ENCODE results near the gene CR2.

DNA sequence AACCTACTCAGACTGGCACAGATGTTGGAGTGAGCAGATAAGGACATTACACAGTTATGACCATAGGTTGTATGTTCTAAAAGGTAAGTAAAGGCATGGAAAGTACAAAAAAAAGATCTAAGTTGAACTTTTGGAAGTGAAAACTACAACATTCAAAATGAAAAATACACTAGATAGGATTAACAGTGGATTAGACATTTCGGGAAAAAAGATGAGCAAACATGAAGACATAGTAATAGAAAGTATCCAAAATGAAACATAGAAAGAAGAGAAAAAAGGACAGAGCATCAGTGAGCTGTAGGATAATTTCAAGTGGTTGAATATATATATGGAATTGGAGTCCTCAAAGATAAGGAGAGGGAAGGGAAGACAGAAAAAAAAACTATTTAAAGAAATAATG is 34.0 kb upstream of the CR2 start:
- TF ChIP-seq, protein P1, sequence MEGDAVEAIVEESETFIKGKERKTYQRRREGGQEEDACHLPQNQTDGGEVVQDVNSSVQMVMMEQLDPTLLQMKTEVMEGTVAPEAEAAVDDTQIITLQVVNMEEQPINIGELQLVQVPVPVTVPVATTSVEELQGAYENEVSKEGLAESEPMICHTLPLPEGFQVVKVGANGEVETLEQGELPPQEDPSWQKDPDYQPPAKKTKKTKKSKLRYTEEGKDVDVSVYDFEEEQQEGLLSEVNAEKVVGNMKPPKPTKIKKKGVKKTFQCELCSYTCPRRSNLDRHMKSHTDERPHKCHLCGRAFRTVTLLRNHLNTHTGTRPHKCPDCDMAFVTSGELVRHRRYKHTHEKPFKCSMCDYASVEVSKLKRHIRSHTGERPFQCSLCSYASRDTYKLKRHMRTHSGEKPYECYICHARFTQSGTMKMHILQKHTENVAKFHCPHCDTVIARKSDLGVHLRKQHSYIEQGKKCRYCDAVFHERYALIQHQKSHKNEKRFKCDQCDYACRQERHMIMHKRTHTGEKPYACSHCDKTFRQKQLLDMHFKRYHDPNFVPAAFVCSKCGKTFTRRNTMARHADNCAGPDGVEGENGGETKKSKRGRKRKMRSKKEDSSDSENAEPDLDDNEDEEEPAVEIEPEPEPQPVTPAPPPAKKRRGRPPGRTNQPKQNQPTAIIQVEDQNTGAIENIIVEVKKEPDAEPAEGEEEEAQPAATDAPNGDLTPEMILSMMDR (IDR thresholded peaks at IDR 0.05 in 4 of 5, conservative IDR thresholded peaks at IDR 0.05 in 1 of 5), result no peak
- TF ChIP-seq POLR2A (IDR thresholded peaks at IDR 0.05), result no peak
